Stomach (tissue), 4 donors: Measurements from ENCODE around the gene PBX2.

Experiments used
- CTCF ChIP-seq, 7 experiments: fragments of 450-650 bp in 4 of 7; fragments of 200-600 bp in 3 of 7; sonication (generic) in 3 of 7; IDR thresholded peaks; one replicate each; pipeline ENCODE4 v1.5.1; 2016 to 2019; ENCODE audit warnings: antibody characterized with exemption in 7 of 7, control low read depth in 2 of 7, mild to moderate bottlenecking in 1 of 7
- EP300 ChIP-seq: sonication (generic); formaldehyde crosslinking; IDR thresholded peaks from one replicate; pipeline ENCODE4 v1.6.1; 2017; ENCODE audit warnings: antibody characterized with exemption
- POLR2A ChIP-seq, 4 donors: fragments of 450-650 bp; IDR thresholded peaks; one replicate each; pipeline ENCODE4 v1.6.1; 2016; ENCODE audit warnings: antibody characterized with exemption in 4 of 4, control low read depth in 2 of 4, mild to moderate bottlenecking in 1 of 4, moderate library complexity in 1 of 4

DNA sequence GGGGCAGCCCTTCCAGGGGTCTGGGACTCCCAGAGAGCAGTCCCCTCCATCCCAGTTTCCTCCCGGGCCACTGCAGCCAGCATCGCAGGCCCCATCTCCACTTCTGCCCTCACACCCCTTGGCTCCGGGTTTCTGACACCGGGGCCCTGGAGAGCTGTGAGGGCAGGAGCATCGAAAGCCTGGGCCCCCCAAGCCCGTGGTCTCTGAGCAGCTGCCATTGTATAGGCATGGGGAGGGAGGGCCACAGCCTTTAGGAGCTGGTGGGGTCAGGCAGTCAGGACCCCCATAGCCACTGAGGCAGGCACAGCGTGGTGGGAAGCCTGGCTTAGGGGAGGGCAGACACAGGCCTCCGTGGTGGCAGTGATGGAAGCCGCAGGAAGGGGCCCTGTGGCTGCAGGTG, 12.2 kb upstream of the PBX2 start:
- TF ChIP-seq CTCF (IDR thresholded peaks at IDR 0.05) (no peak), POLR2A (IDR thresholded peaks at IDR 0.05) (no peak), EP300 (no peak)
